Renal pelvis (tissue), 4 donors: ENCODE measurements around the gene SLC25A42. TPM values are rescaled to one million over a fixed set of nuclear protein-coding genes. Genes with fewer than 3 reads are reported as not detected.

Experiments used
- DNase-seq: peaks from one replicate; pipeline ENCODE4 v3.0.0-alpha.2; 2013
- polyA plus RNA-seq, 3 donors: library from polyadenylated mRNA; unstranded; fragments of 120-200 nt; gene quantifications; one replicate each; pipeline ENCODE4 v1.2.1, GENCODE V29; 2013; ENCODE audit not compliant: insufficient read length in 3 of 3

Gene SLC25A42
- polyA plus RNA-seq, 3 donors, result 22.3 to 26.8 (median 22.9) TPM

DNA sequence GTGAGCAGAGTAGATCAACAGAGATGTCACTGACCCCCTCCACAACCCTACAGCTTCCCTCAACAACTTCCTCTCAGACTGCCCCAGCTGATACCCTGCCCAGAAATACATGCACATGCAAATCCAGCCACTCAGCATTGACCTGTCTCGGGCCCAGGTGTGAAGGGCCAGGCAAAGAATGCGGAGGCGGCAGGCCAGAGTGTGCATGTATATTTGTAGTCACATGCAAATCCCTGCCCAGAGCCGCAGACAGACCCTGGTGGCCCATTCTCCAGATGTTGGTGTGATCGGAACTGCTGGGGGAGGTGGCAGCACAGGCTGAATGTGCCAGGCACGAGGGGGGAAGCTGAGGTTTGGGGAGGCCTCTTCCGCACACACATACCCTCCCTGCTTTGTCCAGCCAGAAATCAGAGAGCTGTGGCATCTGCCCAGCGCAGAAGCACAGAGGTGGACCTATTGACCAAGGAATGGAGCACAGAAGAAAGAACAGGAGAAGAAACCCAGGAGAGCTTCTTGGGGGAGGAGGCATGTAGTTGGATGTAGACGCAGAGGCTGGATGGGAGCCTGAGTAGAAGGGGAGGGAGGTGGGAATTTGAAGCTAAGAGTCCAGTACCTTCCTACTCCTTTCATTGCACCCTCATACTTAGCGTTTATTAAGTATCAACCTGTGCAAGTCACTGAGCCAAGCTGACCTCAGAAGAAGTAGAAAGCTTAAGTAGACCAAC is 91.9 kb downstream of the SLC25A42 start:
- no peak for DNase-seq

DNA sequence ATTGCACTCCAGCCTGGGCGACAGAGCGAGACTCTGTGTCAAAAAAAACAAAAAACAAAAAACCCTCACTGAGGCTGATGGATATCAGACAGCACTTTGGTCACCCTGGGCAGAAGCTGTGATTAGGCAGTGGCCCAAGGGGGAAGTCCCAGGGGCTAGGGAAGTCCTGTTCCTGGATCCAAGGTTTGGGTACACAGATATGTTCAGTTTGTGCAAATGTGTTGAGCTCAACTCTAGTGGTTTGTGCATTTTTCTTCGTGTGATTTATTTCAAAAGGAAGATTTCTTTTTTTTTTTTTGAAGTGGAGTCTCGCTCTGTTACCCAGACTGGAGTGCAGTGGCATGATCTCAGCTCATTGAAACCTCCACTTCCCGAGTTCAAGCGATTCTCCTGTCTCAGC is 94.0 kb downstream of the SLC25A42 start:
- no peak for DNase-seq

DNA sequence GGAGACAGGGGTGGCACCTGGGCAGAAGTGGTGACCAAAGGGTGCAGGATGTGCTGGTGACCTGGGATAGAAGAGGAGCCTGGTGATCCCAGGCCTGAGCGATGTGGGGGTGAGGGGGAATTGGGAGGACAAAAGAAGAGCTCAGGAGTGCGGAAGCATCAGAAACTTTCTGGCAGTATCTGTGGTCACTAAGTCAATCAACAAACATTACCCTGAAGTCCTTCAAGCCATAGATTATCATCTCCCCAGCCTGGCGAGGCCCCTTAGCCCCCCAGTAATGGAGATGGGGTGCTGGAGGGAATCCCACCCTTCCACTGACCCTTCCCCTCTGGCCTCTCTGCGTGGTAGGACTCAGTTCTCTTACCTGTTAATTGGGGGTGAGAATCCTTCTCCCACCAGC is 95.7 kb downstream of the SLC25A42 start:
- no peak for DNase-seq

DNA sequence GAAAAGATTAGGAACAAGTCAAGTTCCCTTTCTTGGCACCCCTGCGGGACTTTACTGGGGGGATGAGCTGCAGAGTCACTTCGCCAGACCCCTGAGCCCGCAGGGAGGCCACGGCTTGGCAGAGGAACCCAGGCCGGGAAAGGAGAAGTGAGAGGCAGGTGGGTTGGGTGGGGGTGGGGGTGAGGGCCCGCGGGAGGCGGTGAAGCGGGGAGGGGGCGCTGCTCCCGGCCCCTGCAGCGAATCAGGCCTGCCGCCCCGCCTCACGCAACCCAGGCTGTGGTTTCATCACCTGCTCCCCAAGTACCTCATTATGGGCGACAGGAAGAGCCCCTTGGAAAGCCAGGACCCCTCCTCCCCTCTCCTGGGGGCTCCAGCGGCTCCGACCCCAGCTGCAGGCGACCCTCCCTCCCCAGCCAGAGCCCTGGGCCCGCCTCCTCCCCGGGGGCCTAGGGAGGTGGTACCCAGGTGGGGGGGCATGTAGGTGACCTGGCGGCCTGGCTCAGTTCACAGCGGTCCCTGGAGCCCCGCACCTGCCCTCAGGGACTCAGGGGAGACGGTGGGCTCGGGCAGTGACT is 96.8 kb downstream of the SLC25A42 start:
- no peak for DNase-seq

DNA sequence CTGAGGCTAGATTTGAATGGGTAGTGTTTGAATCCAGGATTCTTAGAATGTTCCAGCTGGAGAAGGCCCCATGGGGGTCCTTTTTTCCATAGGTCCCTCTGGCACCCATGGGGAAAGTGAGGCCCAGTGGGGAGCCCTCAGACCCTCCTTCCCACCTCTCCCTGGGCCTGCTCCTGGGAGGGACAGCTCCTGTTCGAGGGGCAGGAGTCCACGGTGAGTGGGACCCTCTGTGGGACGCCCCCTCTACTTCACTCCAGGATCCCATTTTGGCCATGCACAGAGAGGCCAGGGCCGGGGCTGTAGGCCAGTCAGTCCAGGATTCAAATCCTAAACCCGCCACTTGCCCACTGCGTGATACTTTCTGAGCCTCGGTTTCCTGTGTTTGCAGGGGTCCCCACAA is 98.7 kb downstream of the SLC25A42 start:
- no peak for DNase-seq

Other genes with a start within 250 kb of the SLC25A42 start
- gene UPF1, start 232.0 kb upstream of the SLC25A42 start, polyA plus RNA-seq, result 10 to 100 TPM; 54.6 to 66.1 (median 63.8) TPM
- 1 to 10 TPM; 6.2 to 7.8 (median 7.1) TPM for gene CERS1, start 167.8 kb upstream of the SLC25A42 start, polyA plus RNA-seq
- 100 to 1,000 TPM; 118 to 145 (median 140) TPM for gene COPE, start 144.6 kb upstream of the SLC25A42 start, polyA plus RNA-seq
- gene DDX49, start 144.3 kb upstream of the SLC25A42 start, polyA plus RNA-seq, result 10 to 100 TPM; 48.3 to 61.6 (median 57.4) TPM
- 10 to 100 TPM; 56.2 to 72.4 (median 72.1) TPM for gene HOMER3, start 122.8 kb upstream of the SLC25A42 start, polyA plus RNA-seq
- gene SUGP2, start 30.5 kb upstream of the SLC25A42 start, polyA plus RNA-seq, result 100 to 1,000 TPM in 2 of 3 donors, 10 to 100 TPM in 1; 71.5 to 127 (median 121) TPM
- 10 to 100 TPM; 34.7 to 41.6 (median 40.8) TPM for gene ARMC6, start 30.4 kb upstream of the SLC25A42 start, polyA plus RNA-seq
- 10 to 100 TPM; 39.3 to 45.5 (median 39.5) TPM for gene TMEM161A, start 74.5 kb downstream of the SLC25A42 start, polyA plus RNA-seq
- gene MEF2B, start 106.3 kb downstream of the SLC25A42 start, polyA plus RNA-seq, result 1 to 10 TPM; 2.4 to 3.2 (median 3.0) TPM
- gene BORCS8, start 128.2 kb downstream of the SLC25A42 start, polyA plus RNA-seq, result 10 to 100 TPM; 19.5 to 22.7 (median 20.7) TPM
- gene RFXANK, start 128.3 kb downstream of the SLC25A42 start, polyA plus RNA-seq, result 10 to 100 TPM; 73.8 to 84.1 (median 77.0) TPM
- gene NR2C2AP, start 139.4 kb downstream of the SLC25A42 start, polyA plus RNA-seq, result 10 to 100 TPM; 13.6 to 16.2 (median 14.5) TPM
- gene NCAN, start 148.0 kb downstream of the SLC25A42 start, polyA plus RNA-seq, result under 1 TPM in 2 of 3 donors, not detected in 1; 0.13 to 0.98 TPM
- gene TM6SF2, start 209.3 kb downstream of the SLC25A42 start, polyA plus RNA-seq, result 1 to 10 TPM; 3.0 to 4.3 (median 3.6) TPM